ENCODE data around the gene DLX3. TPM values are rescaled to one million over a fixed set of nuclear protein-coding genes. Genes with fewer than 3 reads are reported as not detected.

DLX3 gene
- total and polyA plus RNA-seq, 4 donors, result not detected

DNA sequence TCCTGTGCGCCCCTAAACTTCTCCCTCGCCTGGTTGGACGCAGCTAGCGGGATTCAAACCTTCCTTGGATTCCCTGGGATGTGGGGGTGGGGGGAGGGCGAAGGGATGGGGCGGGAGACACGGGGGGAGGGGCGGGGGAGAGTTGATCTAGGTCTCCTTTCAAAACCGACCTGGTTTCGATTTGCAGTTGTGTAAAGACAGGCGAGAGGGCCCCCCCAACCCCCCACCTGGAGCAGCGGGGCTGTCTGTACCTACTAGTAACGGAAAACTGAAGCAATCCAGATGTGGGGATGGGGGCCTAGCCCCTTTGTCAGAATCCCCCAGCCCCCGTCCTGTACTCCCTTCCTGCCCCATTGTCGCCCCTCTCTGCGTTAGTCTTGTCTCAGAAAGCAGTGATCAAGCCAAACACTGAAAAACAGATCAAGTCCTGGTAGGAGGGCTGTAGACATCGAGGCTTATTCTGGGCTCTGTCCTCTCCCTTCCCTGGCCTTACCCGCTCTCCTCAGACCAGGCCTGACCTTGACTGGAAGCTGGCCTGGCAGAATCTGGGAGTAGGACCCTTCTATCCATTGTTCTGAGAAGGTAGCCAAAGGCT lies 25.1 kb downstream of the DLX3 start:
- H3K9ac ChIP-seq (ENCODE audit: low read depth in 1 of 2, low read length in 2 of 2), result no peak overlapping the region
- H3K27ac ChIP-seq (ENCODE audit: low read depth in 1 of 2, low read length in 2 of 2), result no peak overlapping the region
- peak overlapping the region in 1 of 3 donors; percentile 45 for H3K4me3 ChIP-seq (ENCODE audit: low read depth in 1 of 3, low read length in 3 of 3)
- H3K27me3 ChIP-seq (ENCODE audit: control insufficient read depth in 4 of 4, insufficient read depth in 4 of 4, low read length in 3 of 4), result peaks cover 7 to 30% (median 20%) of the 10 kb centered on the region in 4 donors
- no peak for DNase-seq (ENCODE audit: low spot score)
- H3K36me3 ChIP-seq (ENCODE audit: control insufficient read depth in 4 of 4, insufficient read depth in 3 of 4, low read depth in 1 of 4, low read length in 3 of 4), result no peaks in the 10 kb centered on the region
- H3K4me1 ChIP-seq (ENCODE audit: control insufficient read depth in 4 of 4, insufficient read depth in 4 of 4, low read length in 3 of 4), result peaks cover 7 to 24% (median 12%) of the 10 kb centered on the region in 4 donors
- TF ChIP-seq GABPA (IDR thresholded peaks at IDR 0.05 in 1 of 2, conservative IDR thresholded peaks at IDR 0.05 in 1 of 2), result no peak
- no peak for TF ChIP-seq SP1 (IDR thresholded peaks at IDR 0.05)
- TF ChIP-seq HNF4G (IDR thresholded peaks at IDR 0.05), result no peak
- TF ChIP-seq, protein P1, sequence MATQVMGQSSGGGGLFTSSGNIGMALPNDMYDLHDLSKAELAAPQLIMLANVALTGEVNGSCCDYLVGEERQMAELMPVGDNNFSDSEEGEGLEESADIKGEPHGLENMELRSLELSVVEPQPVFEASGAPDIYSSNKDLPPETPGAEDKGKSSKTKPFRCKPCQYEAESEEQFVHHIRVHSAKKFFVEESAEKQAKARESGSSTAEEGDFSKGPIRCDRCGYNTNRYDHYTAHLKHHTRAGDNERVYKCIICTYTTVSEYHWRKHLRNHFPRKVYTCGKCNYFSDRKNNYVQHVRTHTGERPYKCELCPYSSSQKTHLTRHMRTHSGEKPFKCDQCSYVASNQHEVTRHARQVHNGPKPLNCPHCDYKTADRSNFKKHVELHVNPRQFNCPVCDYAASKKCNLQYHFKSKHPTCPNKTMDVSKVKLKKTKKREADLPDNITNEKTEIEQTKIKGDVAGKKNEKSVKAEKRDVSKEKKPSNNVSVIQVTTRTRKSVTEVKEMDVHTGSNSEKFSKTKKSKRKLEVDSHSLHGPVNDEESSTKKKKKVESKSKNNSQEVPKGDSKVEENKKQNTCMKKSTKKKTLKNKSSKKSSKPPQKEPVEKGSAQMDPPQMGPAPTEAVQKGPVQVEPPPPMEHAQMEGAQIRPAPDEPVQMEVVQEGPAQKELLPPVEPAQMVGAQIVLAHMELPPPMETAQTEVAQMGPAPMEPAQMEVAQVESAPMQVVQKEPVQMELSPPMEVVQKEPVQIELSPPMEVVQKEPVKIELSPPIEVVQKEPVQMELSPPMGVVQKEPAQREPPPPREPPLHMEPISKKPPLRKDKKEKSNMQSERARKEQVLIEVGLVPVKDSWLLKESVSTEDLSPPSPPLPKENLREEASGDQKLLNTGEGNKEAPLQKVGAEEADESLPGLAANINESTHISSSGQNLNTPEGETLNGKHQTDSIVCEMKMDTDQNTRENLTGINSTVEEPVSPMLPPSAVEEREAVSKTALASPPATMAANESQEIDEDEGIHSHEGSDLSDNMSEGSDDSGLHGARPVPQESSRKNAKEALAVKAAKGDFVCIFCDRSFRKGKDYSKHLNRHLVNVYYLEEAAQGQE (IDR thresholded peaks at IDR 0.05), result no peak
- TF ChIP-seq, protein P2, sequence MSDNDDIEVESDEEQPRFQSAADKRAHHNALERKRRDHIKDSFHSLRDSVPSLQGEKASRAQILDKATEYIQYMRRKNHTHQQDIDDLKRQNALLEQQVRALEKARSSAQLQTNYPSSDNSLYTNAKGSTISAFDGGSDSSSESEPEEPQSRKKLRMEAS (IDR thresholded peaks at IDR 0.05), result no peak
- TF ChIP-seq EGR1 (IDR thresholded peaks at IDR 0.05; ENCODE audit: low read depth in 2 of 2), result no peak
- TF ChIP-seq, protein P3, sequence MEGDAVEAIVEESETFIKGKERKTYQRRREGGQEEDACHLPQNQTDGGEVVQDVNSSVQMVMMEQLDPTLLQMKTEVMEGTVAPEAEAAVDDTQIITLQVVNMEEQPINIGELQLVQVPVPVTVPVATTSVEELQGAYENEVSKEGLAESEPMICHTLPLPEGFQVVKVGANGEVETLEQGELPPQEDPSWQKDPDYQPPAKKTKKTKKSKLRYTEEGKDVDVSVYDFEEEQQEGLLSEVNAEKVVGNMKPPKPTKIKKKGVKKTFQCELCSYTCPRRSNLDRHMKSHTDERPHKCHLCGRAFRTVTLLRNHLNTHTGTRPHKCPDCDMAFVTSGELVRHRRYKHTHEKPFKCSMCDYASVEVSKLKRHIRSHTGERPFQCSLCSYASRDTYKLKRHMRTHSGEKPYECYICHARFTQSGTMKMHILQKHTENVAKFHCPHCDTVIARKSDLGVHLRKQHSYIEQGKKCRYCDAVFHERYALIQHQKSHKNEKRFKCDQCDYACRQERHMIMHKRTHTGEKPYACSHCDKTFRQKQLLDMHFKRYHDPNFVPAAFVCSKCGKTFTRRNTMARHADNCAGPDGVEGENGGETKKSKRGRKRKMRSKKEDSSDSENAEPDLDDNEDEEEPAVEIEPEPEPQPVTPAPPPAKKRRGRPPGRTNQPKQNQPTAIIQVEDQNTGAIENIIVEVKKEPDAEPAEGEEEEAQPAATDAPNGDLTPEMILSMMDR (IDR thresholded peaks at IDR 0.05; ENCODE audit: low read depth, low read length, missing input control), result no peak
- no peak for TF ChIP-seq FOXA1 (IDR thresholded peaks at IDR 0.05)
- TF ChIP-seq RXRA (IDR thresholded peaks at IDR 0.05), result no peak
- TF ChIP-seq HNF4A (conservative IDR thresholded peaks at IDR 0.05), result no peak
- no peaks in the 10 kb centered on the region for H3K9me3 ChIP-seq (ENCODE audit: control insufficient read depth in 4 of 4, low read length in 3 of 4)
- WGBS, result 10% methylated on average over 18 of the region's 18 CpGs

DNA sequence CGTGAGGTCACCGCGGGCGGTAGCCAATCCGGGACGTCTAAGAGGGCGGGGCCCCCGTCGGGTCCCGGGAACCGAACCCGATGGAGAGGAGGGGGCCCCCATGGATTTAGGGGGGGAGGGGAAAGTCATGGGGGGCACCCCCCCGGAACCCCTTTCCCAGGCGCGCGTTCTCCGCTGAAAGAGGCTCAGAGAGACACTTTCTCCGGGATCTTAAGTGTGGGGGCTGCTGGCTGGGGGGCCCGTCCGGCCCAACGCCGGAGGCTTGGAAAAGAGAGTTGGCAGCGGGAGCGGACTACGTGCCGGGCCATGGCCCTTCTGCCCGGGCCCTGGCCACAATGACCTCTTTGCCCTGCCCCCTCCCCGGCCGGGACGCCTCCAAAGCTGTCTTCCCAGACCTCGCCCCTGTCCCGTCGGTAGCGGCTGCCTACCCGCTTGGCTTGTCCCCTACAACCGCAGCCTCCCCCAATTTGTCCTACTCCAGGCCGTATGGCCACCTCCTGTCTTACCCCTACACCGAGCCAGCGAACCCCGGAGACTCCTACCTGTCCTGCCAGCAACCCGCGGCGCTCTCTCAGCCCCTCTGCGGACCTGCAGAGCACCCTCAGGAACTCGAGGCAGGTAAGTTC lies 25.8 kb downstream of the DLX3 start, which contains the start of gene DLX4:
DLX4 (plus strand) TSS at position 57 of the 626 bp plus-strand sequence; CDS start at position 336, 279 bp downstream.
- H3K4me1 ChIP-seq (ENCODE audit: control insufficient read depth in 4 of 4, insufficient read depth in 4 of 4, low read length in 3 of 4), result peaks cover 8 to 24% (median 12%) of the 10 kb centered on the region in 4 donors

More for the DNA sequence above, 25.8 kb downstream of the DLX3 start, which contains the start of gene DLX4:
- no peak for TF ChIP-seq HNF4A (conservative IDR thresholded peaks at IDR 0.05)
- TF ChIP-seq NR2F2 (IDR thresholded peaks at IDR 0.05), result no peak
- TF ChIP-seq RAD21 (IDR thresholded peaks at IDR 0.05), result no peak
- TF ChIP-seq FOXA1 (IDR thresholded peaks at IDR 0.05), result no peak
- TF ChIP-seq TAF1 (conservative IDR thresholded peaks at IDR 0.05), result no peak
- TF ChIP-seq, protein P2 (IDR thresholded peaks at IDR 0.05), result no peak
- no peak for TF ChIP-seq YY1 (IDR thresholded peaks at IDR 0.05)
- Histone ChIP-seq H3K27ac (ENCODE audit: low read depth in 1 of 2, low read length in 2 of 2) (no peak within 1 kb of the TSS), H3K4me3 (ENCODE audit: low read depth in 1 of 3, low read length in 3 of 3) (peak within 1 kb of the TSS in 1 of 3 donors; percentile 45), H3K9ac (ENCODE audit: low read depth in 1 of 2, low read length in 2 of 2) (no peak within 1 kb of the TSS), H3K36me3 (ENCODE audit: control insufficient read depth in 4 of 4, insufficient read depth in 3 of 4, low read depth in 1 of 4, low read length in 3 of 4) (no peaks in the 10 kb centered on the region), H3K9me3 (ENCODE audit: control insufficient read depth in 4 of 4, low read length in 3 of 4) (no peaks in the 10 kb centered on the region), H3K27me3 (ENCODE audit: control insufficient read depth in 4 of 4, insufficient read depth in 4 of 4, low read length in 3 of 4) (peaks cover 12 to 31% (median 21%) of the 10 kb centered on the region in 4 donors)
- 5% methylated on average over 45 of the region's 45 CpGs for WGBS
- DNase-seq (ENCODE audit: low spot score), result no peak
